ENCODE measurements around the gene IGF2BP2.

- no peak for TF ChIP-seq CTCF (conservative IDR thresholded peaks at IDR 0.05; ENCODE audit: low read depth, low read length)
- TF ChIP-seq EZH2 (IDR thresholded peaks at IDR 0.05; ENCODE audit: borderline replicate concordance, low read depth, low read length, poor library complexity, severe bottlenecking) = no peak
Measured at GRCh38 chr3:185709251-185709955, 115.4 kb downstream of the IGF2BP2 start.

Data from A673 (cell line).